Mucosa of descending colon (tissue), 3 donors: ENCODE measurements around the gene WNT11. TPM values are rescaled to one million over a fixed set of nuclear protein-coding genes. Genes with fewer than 3 reads are reported as not detected.

ENCODE experiments used
- ATAC-seq: fragments of 200-7000 bp; cut with Tn5 transposase; one replicate; pipeline ENCODE4 v1.9.1; 2020; ENCODE audit warnings: mild to moderate bottlenecking, moderate library complexity
- DNase-seq, 3 donors: peaks; one replicate each; pipeline ENCODE4 v3.0.0-alpha.2; 2020
- H3K36me3 ChIP-seq: fragments of 200-600 bp; one replicate; pipeline ENCODE4 v1.8.0; 2021; ENCODE audit warnings: low read depth, mild to moderate bottlenecking
- H3K4me1 ChIP-seq: fragments of 200-600 bp; one replicate; pipeline ENCODE4 v1.8.0; 2021; ENCODE audit warnings: low read depth, mild to moderate bottlenecking
- H3K4me3 ChIP-seq: fragments of 200-600 bp; one replicate; pipeline ENCODE4 v1.8.0; 2021; ENCODE audit warnings: mild to moderate bottlenecking
- H3K9me3 ChIP-seq: fragments of 200-600 bp; one replicate; pipeline ENCODE4 v1.8.0; 2021; ENCODE audit warnings: mild to moderate bottlenecking
- intact Hi-C, 2 donors: fragments of 100-400 bp; cut with DNase I in 1 of 2; cut with micrococcal nuclease in 1 of 2; formaldehyde crosslinking; loops; one replicate each; pipeline versions ENCODE4 v1.11.0 to v1.11.1; 2022; cut with DNase I, micrococcal nuclease
- total RNA-seq, 3 donors: library from RNA; stranded (reverse); fragmentation: NEBNext Ultra II Directional in 2 of 3; extraction: Animal tissue kit (Norgen Biotek cat#: 25700) in 2 of 3; gene quantifications; one replicate each; pipeline versions ENCODE4 v1.2.1 to v1.2.4, GENCODE V29; 2021 to 2023
- TF ChIP-seq, protein P1 (sequence below): fragments of 200-600 bp; IDR thresholded peaks from one replicate; pipeline ENCODE4 v1.8.0; 2022; ENCODE audit warnings: antibody characterized with exemption, mild to moderate bottlenecking
- donor health status: DM: no; HTN: no; CAD: no; lungs with moderate emphysema.
- donor health status: DM: no; HTN: no; CAD: no.
- donor health status: DM: no; HTN: yes; CAD: no.

Gene WNT11
- total RNA-seq, 3 donors from 2014 or later = 3.4 to 5.7 (median 5.2) TPM

DNA sequence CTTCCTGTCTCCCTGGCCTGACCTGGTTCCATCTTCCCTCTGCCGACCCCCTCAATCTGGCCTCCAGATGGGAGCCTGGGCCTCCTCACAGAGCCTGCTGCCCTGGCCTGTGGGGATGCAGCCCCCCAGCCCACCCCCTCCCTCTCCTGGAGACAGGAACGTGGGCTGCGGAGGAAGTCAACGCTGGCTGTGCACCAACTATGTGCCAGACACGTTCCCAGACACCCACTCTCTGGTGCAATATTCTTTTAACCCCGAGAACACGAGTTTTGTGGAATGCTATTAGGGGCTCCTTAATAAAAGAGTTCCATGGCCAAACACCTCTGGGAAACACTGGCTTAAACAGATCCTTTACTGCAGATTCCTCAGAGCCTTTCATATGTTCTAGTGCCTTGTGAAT, 15.9 kb downstream of the WNT11 start:
- intact Hi-C loops = no loop called here
- ATAC-seq (no peak), DNase-seq (no peak)
- TF ChIP-seq, protein P1, sequence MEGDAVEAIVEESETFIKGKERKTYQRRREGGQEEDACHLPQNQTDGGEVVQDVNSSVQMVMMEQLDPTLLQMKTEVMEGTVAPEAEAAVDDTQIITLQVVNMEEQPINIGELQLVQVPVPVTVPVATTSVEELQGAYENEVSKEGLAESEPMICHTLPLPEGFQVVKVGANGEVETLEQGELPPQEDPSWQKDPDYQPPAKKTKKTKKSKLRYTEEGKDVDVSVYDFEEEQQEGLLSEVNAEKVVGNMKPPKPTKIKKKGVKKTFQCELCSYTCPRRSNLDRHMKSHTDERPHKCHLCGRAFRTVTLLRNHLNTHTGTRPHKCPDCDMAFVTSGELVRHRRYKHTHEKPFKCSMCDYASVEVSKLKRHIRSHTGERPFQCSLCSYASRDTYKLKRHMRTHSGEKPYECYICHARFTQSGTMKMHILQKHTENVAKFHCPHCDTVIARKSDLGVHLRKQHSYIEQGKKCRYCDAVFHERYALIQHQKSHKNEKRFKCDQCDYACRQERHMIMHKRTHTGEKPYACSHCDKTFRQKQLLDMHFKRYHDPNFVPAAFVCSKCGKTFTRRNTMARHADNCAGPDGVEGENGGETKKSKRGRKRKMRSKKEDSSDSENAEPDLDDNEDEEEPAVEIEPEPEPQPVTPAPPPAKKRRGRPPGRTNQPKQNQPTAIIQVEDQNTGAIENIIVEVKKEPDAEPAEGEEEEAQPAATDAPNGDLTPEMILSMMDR = no peak
- Histone ChIP-seq H3K36me3 (no peaks in the 10 kb centered on the region), H3K4me1 (no peaks in the 10 kb centered on the region), H3K4me3 (no peak overlapping the region), H3K9me3 (no peaks in the 10 kb centered on the region)

GRCh38 chr11:76189682-76190081, 16.6 kb downstream of the WNT11 start:
- H3K36me3 ChIP-seq = no peaks in the 10 kb centered on the region
- H3K9me3 ChIP-seq = no peaks in the 10 kb centered on the region
- H3K4me1 ChIP-seq = no peaks in the 10 kb centered on the region
- ATAC-seq (no peak), DNase-seq (no peak)
- H3K4me3 ChIP-seq = no peak overlapping the region
- TF ChIP-seq, protein P1 = no peak
- intact Hi-C loops = no loop called here

DNA sequence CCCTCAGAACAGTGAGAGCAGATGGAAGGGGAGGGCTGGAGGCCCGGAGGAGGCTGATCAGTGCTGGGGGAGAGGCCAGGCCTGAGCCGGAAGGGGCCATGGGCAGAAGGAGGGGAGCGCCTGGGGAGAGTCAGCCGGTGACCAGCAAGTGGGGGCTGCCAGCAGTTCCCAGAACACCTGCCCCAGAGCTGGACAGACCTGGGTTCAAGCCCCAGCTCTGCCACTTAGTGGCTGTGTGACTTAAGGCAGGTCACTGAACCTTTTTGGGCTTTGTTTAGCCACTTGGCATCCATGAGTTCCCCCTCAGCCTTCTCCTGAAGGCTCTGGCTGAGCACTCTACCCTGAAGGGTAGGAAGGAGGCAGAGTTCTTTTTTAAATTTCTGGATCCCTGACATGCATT, 17.4 kb downstream of the WNT11 start:
- H3K4me3 ChIP-seq = no peak overlapping the region
- DNase-seq = no peak

GRCh38 chr11:76186776-76187279, 19.5 kb downstream of the WNT11 start:
- no peaks in the 10 kb centered on the region for H3K36me3 ChIP-seq
- no peaks in the 10 kb centered on the region for H3K9me3 ChIP-seq
- DNase-seq = no peak
- intact Hi-C loops = no loop called here
- TF ChIP-seq, protein P1 = no peak
- H3K4me1 ChIP-seq = no peaks in the 10 kb centered on the region
- H3K4me3 ChIP-seq = no peak overlapping the region
- no peak for ATAC-seq

More for the DNA sequence above, 17.4 kb downstream of the WNT11 start:
- H3K4me1 ChIP-seq = no peaks in the 10 kb centered on the region
- H3K9me3 ChIP-seq = no peaks in the 10 kb centered on the region
- H3K36me3 ChIP-seq = no peaks in the 10 kb centered on the region
- TF ChIP-seq, protein P1 = no peak
- ATAC-seq = no peak
- intact Hi-C loops = no loop called here

GRCh38 chr11:76185931-76186401, 20.3 kb downstream of the WNT11 start:
- intact Hi-C loops = no loop called here
- H3K9me3 ChIP-seq = no peaks in the 10 kb centered on the region
- no peak overlapping the region for H3K4me3 ChIP-seq
- no peaks in the 10 kb centered on the region for H3K4me1 ChIP-seq
- peak; percentile 14 for ATAC-seq
- DNase-seq = peak in 1 of 3 donors; percentile 4
- TF ChIP-seq, protein P1 = no peak
- no peaks in the 10 kb centered on the region for H3K36me3 ChIP-seq

- ATAC-seq (no peak), DNase-seq (no peak)
- H3K4me3 ChIP-seq = no peak overlapping the region
- no peaks in the 10 kb centered on the region for H3K36me3 ChIP-seq
- intact Hi-C loops = no loop called here
- no peaks in the 10 kb centered on the region for H3K9me3 ChIP-seq
- TF ChIP-seq, protein P1 = no peak
- no peaks in the 10 kb centered on the region for H3K4me1 ChIP-seq
Observed at GRCh38 chr11:76185511-76185910, 20.8 kb downstream of the WNT11 start.
